ENCODE results near the gene EFNA4. TPM values are rescaled to one million over a fixed set of nuclear protein-coding genes. Genes with fewer than 3 reads are reported as not detected.

Gene EFNA4
- total RNA-seq, 2 donors from 2014 or later, result 1.9 to 2.8 TPM

DNA sequence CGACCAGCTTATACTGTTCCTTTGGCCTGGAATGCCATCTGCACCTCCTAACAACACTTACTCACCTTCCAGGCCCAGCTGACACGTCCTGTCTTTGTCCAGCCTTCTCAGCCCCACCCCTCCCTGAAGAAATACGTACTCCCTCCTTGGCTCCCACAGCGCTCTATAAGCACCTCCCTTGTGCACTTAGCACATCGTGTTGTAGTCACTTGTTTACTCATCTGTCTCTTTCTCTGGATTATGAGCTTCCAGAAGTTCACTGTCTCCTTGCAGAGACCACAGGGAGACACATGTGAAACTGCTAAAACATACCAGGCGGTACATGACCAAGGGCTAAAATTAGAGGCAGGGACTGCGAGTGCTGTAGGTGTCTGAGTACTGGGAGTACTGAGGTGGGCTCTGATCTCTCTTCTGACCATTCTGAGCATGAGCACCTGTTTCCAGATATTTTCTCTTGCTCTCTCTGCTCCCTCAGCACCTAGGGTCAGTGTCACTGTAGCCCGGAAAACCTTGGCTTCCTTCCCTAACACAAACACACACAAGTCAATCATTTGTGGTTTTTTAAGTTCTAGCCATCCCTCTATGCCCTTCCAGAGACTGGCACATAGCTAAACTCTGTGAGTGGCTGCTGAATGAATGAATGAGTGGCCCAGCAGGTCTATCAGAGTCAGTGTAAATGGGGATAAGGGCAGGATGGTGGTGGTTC is 24.8 kb upstream of the EFNA4 start:
- Histone ChIP-seq H3K9me3 (no peaks in the 10 kb centered on the region), H3K4me1 (ENCODE audit: control insufficient read depth in 1 of 2, low read depth in 2 of 2) (no peaks in the 10 kb centered on the region), H3K27ac (no peak overlapping the region), H3K36me3 (no peaks in the 10 kb centered on the region), H3K4me3 (no peak overlapping the region), H3K27me3 (replicated peaks; ENCODE audit: insufficient read depth) (no peaks in the 10 kb centered on the region)
- no peak for TF ChIP-seq CTCF (IDR thresholded peaks at IDR 0.05)
- ATAC-seq (ENCODE audit: insufficient number of reproducible peaks, low FRiP score, low read depth) (no peak), DNase-seq (ENCODE audit: low spot score) (no peak)

DNA sequence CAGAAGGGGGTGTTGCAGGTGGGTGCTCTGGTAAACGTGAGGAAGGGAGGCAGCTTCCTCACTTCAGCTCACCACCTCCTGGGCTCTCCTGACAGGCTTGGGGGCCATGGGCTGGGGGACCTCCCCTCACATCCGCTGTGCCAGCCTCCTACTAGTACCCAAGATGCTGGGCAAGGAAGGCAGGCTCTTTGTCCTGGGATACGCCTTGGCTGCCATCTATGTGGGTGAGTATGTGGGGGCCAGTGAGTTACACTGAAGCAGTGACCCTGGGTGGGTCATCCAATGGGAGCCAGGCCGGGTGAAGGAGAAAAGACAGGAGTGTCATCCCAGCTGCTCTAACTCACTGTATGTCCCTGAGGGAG is 24.3 kb upstream of the EFNA4 start:
- H3K27me3 ChIP-seq (replicated peaks; ENCODE audit: insufficient read depth), result no peaks in the 10 kb centered on the region
- H3K4me3 ChIP-seq, result no peak overlapping the region
- no peak for TF ChIP-seq CTCF (IDR thresholded peaks at IDR 0.05)
- no peak for ATAC-seq (ENCODE audit: insufficient number of reproducible peaks, low FRiP score, low read depth)
- no peaks in the 10 kb centered on the region for H3K9me3 ChIP-seq
- DNase-seq (ENCODE audit: low spot score), result no peak
- H3K4me1 ChIP-seq (ENCODE audit: control insufficient read depth in 1 of 2, low read depth in 2 of 2), result no peaks in the 10 kb centered on the region
- H3K36me3 ChIP-seq, result no peaks in the 10 kb centered on the region
- no peak overlapping the region for H3K27ac ChIP-seq

DNA sequence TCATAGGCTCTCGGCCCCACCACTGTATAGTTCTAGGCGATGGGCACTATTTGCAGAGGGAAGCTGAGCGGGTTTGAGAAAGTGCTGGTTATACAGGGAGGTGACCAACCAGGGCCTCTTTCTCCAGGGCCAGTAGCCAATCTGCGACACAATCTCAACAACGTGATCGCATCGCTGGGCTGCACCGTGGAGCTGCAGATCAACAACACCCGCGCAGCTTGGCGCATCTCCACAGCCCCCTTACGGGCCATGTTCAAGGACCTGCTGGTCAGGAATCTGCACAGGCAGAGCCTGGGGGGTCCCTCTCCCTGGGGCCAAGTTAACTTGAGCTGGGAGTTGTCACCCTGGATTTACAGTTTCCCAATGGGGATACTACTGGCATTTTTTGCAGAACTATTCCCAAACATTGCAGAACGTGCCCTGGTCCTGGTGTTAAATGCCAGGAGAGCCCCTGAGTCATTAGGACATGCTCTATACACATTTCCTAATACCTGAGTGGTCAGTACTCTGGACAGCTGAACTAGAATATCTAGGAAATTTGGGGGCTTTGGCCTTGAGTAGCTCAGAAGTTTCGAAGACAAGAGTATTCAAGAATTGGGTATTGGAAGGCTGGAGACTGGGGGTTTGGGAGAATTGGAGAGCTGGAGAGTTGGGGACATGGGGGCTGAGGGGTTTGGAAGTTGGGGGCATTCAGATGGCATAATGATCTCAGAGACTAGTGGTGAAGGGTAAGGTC is 23.0 kb upstream of the EFNA4 start:
- no peak for TF ChIP-seq CTCF (IDR thresholded peaks at IDR 0.05)
- Histone ChIP-seq H3K4me1 (ENCODE audit: control insufficient read depth in 1 of 2, low read depth in 2 of 2) (peaks cover 0 to 4% of the 10 kb centered on the region in 2 donors), H3K4me3 (no peak overlapping the region), H3K9me3 (no peaks in the 10 kb centered on the region), H3K36me3 (no peaks in the 10 kb centered on the region), H3K27me3 (replicated peaks; ENCODE audit: insufficient read depth) (no peaks in the 10 kb centered on the region), H3K27ac (no peak overlapping the region)
- ATAC-seq (ENCODE audit: insufficient number of reproducible peaks, low FRiP score, low read depth), result no peak
- DNase-seq (ENCODE audit: low spot score), result no peak

- Histone ChIP-seq H3K27ac (no peak overlapping the region), H3K9me3 (no peaks in the 10 kb centered on the region), H3K4me3 (no peak overlapping the region), H3K36me3 (no peaks in the 10 kb centered on the region), H3K27me3 (replicated peaks; ENCODE audit: insufficient read depth) (no peaks in the 10 kb centered on the region), H3K4me1 (ENCODE audit: control insufficient read depth in 1 of 2, low read depth in 2 of 2) (peaks cover 0 to 4% of the 10 kb centered on the region in 2 donors)
- ATAC-seq (ENCODE audit: insufficient number of reproducible peaks, low FRiP score, low read depth) (no peak), DNase-seq (ENCODE audit: low spot score) (no peak)
- TF ChIP-seq CTCF (IDR thresholded peaks at IDR 0.05), result no peak
Observed at GRCh38 chr1:155042789-155043188, 20.8 kb upstream of the EFNA4 start.

GRCh38 chr1:155043301-155043702 is 20.2 kb upstream of the EFNA4 start:
- no peaks in the 10 kb centered on the region for H3K36me3 ChIP-seq
- no peak for TF ChIP-seq CTCF (IDR thresholded peaks at IDR 0.05)
- no peak overlapping the region for H3K4me3 ChIP-seq
- no peaks in the 10 kb centered on the region for H3K9me3 ChIP-seq
- peaks cover 0 to 4% of the 10 kb centered on the region in 2 donors for H3K4me1 ChIP-seq (ENCODE audit: control insufficient read depth in 1 of 2, low read depth in 2 of 2)
- no peak for DNase-seq (ENCODE audit: low spot score)
- no peaks in the 10 kb centered on the region for H3K27me3 ChIP-seq (replicated peaks; ENCODE audit: insufficient read depth)
- ATAC-seq (ENCODE audit: insufficient number of reproducible peaks, low FRiP score, low read depth), result no peak
- no peak overlapping the region for H3K27ac ChIP-seq

Measured in thoracic aorta (tissue), 2 donors.